Measurements from ENCODE around the gene ACVR2B.
"Not testable (repeated sequence)": the region's sequence is repeated elsewhere in the genome, so short reads cannot be mapped to it uniquely, and the experiment has no call there.

Gene ACVR2B

GRCh38 chr3:38453075-38453912 is at the start of gene ACVR2B:
ACVR2B (plus strand) TSS chr3:38453890; CDS start chr3:38454323, 433 bp downstream.
- DNase-seq: peak; percentile 54

GRCh38 chr3:38404286-38404685 is 49.4 kb upstream of the ACVR2B start:
- DNase-seq: no peak

- DNase-seq: no peak
These were observed 42.1 kb upstream of the ACVR2B start for GRCh38 chr3:38411591-38411990.

- not testable (repeated sequence) for DNase-seq
These were observed 32.9 kb upstream of the ACVR2B start for GRCh38 chr3:38420758-38421157.

GRCh38 chr3:38421679-38422336 is 31.9 kb upstream of the ACVR2B start:
- no peak for DNase-seq

GRCh38 chr3:38426798-38427426 is 26.8 kb upstream of the ACVR2B start:
- DNase-seq: peak; percentile 17

- not testable (repeated sequence) for DNase-seq
These were observed 20.6 kb upstream of the ACVR2B start for GRCh38 chr3:38432871-38433658.

- DNase-seq: not testable (repeated sequence)
These were observed 20.0 kb upstream of the ACVR2B start for GRCh38 chr3:38433661-38434060.

- DNase-seq: peak; percentile 10
These were observed 15.1 kb upstream of the ACVR2B start for GRCh38 chr3:38438436-38439069.

GRCh38 chr3:38443205-38443604 is 10.5 kb upstream of the ACVR2B start:
- DNase-seq: not testable (repeated sequence)

GRCh38 chr3:38446085-38446686 is 7.5 kb upstream of the ACVR2B start:
- DNase-seq: no peak

GRCh38 chr3:38446812-38447211 is 6.9 kb upstream of the ACVR2B start:
- no peak for DNase-seq

- no peak for DNase-seq
These were observed 2.8 kb upstream of the ACVR2B start for GRCh38 chr3:38450853-38451252.

- DNase-seq: no peak
These were observed 155 bp downstream of the ACVR2B start for GRCh38 chr3:38453913-38454177.

- DNase-seq: peak; percentile 28
These were observed 641 bp downstream of the ACVR2B start for GRCh38 chr3:38454178-38454883.

GRCh38 chr3:38454884-38455638 is 1.4 kb downstream of the ACVR2B start:
- peak; percentile 32 for DNase-seq

- no peak for DNase-seq
These were observed 2.1 kb downstream of the ACVR2B start for GRCh38 chr3:38455639-38456430.

- no peak for DNase-seq
These were observed 3.7 kb downstream of the ACVR2B start for GRCh38 chr3:38457111-38458003.
